Fibroblast of mammary gland (primary cell): ENCODE data around the gene CCSER1.

Source experiments
- DNase-seq: peaks from one replicate; pipeline ENCODE4 v3.0.0-alpha.2; 2010; ENCODE audit warnings: low read depth
- H3K4me3 ChIP-seq: 2 replicates; pipeline ENCODE4 v1.5.1; 2011; ENCODE audit warnings: low read depth, mild to moderate bottlenecking, low read length, moderate library complexity; ENCODE audit not compliant: control insufficient read depth
- TF ChIP-seq, protein P1 (sequence below): conservative IDR thresholded peaks from 2 replicates; pipeline ENCODE4 v1.5.1; 2011; ENCODE audit warnings: low read depth, low read length, inconsistent platforms; ENCODE audit not compliant: control insufficient read depth, insufficient read depth

Gene CCSER1

DNA sequence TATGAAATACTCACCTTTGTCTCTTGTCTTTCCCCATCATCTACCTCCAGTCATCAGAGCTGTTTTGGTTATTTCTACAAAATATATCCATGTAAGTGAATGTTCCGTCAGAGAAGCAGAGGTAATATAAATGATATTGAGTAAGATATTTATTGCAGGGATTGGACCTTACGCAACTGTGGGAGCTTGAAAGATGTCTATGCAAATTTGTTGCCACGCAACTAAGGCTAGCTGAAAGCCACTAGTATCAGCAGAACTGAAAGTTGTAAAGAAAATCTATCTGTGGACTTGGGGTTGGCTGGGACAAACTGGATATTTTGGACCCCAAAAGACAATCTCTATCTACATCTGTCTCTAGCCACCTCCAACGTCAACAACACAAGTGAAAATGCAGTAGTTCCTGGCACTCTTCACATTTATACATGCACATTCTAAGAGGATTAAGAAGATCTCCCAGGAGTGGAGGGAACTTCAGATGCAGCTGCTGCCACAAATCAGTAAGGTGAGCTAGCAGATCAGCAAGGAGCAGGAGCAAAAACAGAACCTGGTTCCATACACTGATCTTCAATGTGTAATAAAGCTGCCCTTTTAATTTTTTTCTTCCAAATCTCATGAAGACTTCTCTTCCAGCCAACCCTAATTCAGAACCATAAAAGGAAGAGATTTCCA, 8.5 kb upstream of the CCSER1 start:
- DNase-seq, result no peak
- TF ChIP-seq, protein P1, sequence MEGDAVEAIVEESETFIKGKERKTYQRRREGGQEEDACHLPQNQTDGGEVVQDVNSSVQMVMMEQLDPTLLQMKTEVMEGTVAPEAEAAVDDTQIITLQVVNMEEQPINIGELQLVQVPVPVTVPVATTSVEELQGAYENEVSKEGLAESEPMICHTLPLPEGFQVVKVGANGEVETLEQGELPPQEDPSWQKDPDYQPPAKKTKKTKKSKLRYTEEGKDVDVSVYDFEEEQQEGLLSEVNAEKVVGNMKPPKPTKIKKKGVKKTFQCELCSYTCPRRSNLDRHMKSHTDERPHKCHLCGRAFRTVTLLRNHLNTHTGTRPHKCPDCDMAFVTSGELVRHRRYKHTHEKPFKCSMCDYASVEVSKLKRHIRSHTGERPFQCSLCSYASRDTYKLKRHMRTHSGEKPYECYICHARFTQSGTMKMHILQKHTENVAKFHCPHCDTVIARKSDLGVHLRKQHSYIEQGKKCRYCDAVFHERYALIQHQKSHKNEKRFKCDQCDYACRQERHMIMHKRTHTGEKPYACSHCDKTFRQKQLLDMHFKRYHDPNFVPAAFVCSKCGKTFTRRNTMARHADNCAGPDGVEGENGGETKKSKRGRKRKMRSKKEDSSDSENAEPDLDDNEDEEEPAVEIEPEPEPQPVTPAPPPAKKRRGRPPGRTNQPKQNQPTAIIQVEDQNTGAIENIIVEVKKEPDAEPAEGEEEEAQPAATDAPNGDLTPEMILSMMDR, result no peak
- no peak overlapping the region for H3K4me3 ChIP-seq

DNA sequence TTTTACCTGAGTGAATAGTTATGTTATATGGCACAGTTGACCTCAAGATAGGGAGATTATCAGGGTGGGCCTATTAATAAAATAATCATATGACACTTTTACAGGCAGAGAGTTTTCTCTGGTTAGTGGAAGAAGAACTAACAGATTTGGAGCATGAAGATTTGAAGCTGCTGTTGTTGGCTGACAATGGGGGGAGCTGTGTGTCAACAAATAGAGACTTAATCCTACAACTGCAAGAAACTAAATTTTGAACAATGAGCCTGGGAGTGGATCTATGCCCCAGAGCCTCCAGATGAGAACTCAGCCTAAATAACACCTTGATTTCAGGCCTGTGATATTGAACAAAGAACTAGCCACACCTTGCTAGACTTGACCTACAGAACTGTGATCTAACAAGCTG, 7.2 kb upstream of the CCSER1 start:
- H3K4me3 ChIP-seq, result no peak overlapping the region
- DNase-seq, result no peak
- TF ChIP-seq, protein P1, result no peak

DNA sequence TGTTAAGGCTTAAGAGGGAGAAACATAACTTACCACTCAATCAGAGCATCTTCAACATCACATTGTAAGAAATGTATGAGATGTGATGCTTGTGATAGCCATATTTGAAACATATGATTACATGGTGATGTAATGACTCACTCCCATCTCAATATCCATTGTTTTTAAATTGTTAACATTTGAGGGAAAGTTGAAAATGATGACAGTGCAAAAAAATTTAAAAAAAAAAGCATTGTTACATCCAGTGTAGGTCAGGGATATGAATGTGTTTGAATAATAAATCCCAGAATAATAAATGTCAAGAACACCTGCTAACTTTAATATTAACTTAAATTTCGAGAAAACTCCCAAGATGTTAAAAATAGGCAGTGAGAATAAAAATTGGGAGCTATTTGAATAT, 6.4 kb upstream of the CCSER1 start:
- no peak for DNase-seq
- TF ChIP-seq, protein P1, result no peak
- no peak overlapping the region for H3K4me3 ChIP-seq

DNA sequence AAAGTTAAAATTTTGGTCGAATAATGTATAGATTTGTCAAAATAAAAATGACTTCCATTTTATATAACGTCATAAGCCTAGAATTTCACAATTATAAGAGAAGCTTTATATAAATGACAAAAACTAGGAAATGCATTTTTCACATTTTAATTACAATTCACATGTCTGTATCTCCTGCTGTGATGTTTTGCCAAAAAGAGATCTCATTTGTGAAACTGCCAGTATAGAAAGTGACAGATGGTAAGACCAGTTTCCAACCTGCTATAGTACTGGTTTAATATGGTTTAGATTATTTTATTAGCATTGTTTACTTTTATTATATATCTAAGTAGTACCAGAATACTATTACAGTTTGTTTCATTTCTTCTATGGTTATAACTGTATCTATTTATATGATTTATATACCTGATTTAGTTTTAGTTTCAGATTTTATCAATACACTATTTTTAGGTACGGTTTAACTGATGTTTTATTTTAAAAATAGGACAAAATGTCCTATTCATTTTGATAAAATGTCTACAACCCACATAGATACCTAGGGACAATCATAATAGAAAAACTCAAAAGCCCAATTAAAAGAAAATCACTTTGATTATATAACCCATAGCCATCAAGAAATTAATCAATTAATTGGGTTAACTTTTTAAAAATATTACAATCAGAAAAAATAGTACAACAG, 5.4 kb upstream of the CCSER1 start:
- no peak overlapping the region for H3K4me3 ChIP-seq
- TF ChIP-seq, protein P1, result no peak
- no peak for DNase-seq

DNA sequence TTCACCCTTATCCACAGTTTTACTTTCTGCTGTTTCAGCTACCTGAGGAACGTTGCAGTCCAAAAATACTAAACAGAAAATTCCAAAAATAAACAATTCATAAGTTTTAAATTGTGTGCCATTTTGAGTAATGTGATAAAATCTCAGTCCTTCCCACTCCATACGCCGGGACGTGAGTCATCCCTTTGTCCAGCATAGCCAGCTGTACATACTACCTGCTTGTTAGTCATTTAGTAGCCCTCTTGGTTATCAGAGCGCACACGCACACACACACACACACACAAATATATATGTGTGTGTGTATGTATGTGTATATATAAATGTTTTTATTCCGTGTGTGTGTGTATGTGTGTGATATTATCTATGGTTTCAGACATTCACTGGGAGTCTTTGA, 4.8 kb upstream of the CCSER1 start:
- TF ChIP-seq, protein P1, result no peak
- no peak overlapping the region for H3K4me3 ChIP-seq
- no peak for DNase-seq

DNA sequence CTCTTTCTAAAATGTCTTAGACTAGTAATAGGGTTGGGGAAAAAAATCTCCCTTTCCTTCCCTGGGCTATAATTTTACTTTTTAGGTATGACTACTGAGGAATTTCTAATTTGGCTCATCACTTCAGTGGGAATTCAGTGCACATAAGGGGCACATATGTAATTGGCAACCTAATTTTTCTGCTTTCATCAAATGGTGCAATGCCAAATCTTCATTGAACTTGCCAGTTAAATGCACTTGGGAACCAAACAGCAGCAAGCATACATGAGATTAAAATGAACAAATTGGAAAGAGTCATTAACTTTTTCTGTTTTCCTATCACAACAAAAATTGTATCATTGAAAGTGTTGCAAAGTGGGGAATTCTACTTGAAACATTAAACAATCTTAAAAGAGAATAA, 2.9 kb upstream of the CCSER1 start:
- H3K4me3 ChIP-seq, result no peak overlapping the region
- TF ChIP-seq, protein P1, result no peak
- DNase-seq, result no peak
